ENCODE data around the gene CIPC.

The CIPC gene

DNA sequence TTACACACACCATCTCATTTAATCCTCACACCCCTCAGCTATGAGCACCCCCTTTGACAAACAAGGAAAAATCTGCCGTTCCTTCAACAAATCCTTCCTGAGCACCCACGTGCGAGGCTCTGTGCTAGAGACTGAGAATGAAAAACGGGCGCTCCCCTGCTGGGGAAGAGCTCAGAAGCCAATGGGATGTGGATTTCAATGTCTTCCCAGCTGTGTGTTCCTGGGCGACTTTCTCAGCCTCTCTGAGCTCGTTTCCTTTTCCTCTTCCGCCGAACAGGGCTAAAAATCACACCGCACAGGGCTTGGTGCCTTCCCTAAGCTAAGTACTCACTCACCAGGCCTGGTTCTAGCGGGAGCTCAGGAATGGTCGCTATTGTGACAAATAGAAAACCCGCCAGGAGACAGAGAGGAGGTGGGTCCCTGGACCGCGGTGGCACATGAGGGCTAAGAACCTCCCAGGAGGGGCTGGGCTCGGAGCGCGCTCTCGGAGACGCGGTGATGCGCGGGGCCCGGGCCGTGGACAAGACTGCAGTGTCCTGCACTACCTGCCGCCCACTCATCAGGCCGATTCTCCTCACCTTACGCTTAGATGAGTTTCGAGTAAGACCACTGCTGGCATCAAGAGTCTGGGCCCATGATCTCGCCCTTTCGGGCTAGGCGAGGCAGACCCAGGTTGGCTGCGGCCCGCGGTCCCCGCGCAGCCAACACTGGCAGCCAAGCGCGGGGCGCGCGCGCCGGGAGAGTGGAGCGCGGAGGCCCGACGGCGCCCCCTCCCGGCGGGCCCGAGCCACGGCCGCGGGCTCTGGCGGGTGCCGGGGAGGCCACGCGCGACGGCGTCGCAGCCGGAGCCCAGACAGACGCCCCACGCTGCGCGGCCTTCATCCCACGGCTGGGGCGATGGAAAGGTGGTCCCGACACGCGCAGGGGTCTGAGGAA lies 26.6 kb downstream of the CIPC start:
- Mint-ChIP-seq H3K27ac (no peak overlapping the region), H3K36me3 (peaks cover 6% of the 10 kb centered on the region), H3K4me3 (peak overlapping the region; percentile 65), H3K9me3 (no peaks in the 10 kb centered on the region), H3K4me1 (peaks cover 43% of the 10 kb centered on the region)
- peak; percentile 69 to 73 for DNase-seq (ENCODE audit: low spot score in 2 of 2)
- ATAC-seq: peak; percentile 80

- H3K27ac Mint-ChIP-seq: no peak overlapping the region
Measured at GRCh38 chr14:77125281-77125801, 27.3 kb downstream of the CIPC start.

GRCh38 chr14:77125823-77126325 lies 27.8 kb downstream of the CIPC start:
- no peak overlapping the region for H3K27ac Mint-ChIP-seq

More at GRCh38 chr14:77125281-77125801, 27.3 kb downstream of the CIPC start:
- Mint-ChIP-seq H3K4me1 (peaks cover 42% of the 10 kb centered on the region), H3K36me3 (peaks cover 6% of the 10 kb centered on the region), H3K9me3 (no peaks in the 10 kb centered on the region), H3K4me3 (peak overlapping the region; percentile 65)
- DNase-seq (ENCODE audit: low spot score in 2 of 2) (no peak), ATAC-seq (no peak)

DNA sequence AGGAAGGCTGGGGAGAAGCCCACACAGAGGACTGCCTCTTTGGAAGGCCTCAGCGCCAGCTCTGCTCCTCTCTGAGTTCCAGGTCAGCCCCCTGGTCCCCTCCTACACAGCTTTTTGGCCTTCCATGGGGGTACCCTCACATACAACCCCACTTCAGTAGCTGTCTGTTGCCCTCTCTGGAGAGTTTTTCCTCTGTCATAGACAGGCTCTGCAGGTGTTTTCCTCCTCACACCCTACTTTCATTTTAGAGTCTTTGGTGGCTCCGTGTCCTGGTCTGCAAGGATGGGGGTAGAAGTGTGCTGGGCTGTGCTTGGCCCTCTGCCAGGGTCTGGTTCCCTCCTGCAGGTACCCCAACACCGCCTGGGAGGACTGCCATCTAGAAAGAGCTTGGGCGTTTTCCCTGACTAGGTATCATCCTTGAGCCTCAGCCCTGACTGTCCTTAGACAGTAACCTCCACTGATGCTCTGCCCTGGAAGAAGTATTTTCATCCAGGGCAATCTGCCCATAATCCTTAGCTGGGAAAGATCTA lies 28.5 kb downstream of the CIPC start:
- Mint-ChIP-seq H3K4me1 (peaks cover 30% of the 10 kb centered on the region), H3K27ac (no peak overlapping the region), H3K4me3 (peak overlapping the region; percentile 65), H3K36me3 (no peaks in the 10 kb centered on the region), H3K9me3 (no peaks in the 10 kb centered on the region)
- ATAC-seq (no peak), DNase-seq (ENCODE audit: low spot score in 2 of 2) (no peak)

More at GRCh38 chr14:77125823-77126325, 27.8 kb downstream of the CIPC start:
- peak overlapping the region; percentile 65 for H3K4me3 Mint-ChIP-seq
- no peaks in the 10 kb centered on the region for H3K9me3 Mint-ChIP-seq
- H3K36me3 Mint-ChIP-seq: peaks cover 2% of the 10 kb centered on the region
- peaks cover 37% of the 10 kb centered on the region for H3K4me1 Mint-ChIP-seq
- DNase-seq (ENCODE audit: low spot score in 2 of 2): no peak
- no peak for ATAC-seq

- Mint-ChIP-seq H3K9me3 (no peaks in the 10 kb centered on the region), H3K4me3 (no peak overlapping the region), H3K4me1 (peaks cover 23% of the 10 kb centered on the region), H3K36me3 (no peaks in the 10 kb centered on the region), H3K27ac (no peak overlapping the region)
- DNase-seq (ENCODE audit: low spot score in 2 of 2): no peak
- ATAC-seq: no peak
Measured at GRCh38 chr14:77128414-77128891, 30.4 kb downstream of the CIPC start.

- DNase-seq (ENCODE audit: low spot score in 2 of 2): no peak
- H3K36me3 Mint-ChIP-seq: no peaks in the 10 kb centered on the region
Measured at GRCh38 chr14:77130386-77130785, 32.3 kb downstream of the CIPC start.

DNA sequence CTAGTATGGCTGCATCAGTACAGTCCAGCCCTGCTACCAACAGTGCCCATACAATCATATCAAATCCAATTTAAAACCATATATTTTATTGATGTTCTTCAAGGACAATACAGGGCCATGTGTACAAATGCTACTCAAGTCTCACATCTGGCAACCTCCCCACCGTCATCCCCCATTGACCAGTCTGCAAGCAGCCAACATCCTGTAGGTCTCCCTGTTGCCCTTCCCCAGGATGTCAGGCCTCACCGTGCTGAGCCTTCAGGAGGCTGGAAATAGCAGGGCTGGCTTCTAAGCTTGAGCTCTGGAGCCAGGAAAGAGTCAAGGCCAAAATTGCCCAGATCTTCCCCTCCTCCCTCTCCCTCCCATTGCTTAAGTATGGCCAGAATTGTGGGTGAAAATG lies 33.1 kb downstream of the CIPC start:
- no peak for DNase-seq (ENCODE audit: low spot score in 2 of 2)
- H3K36me3 Mint-ChIP-seq: no peaks in the 10 kb centered on the region
- H3K4me1 Mint-ChIP-seq: peaks cover 11% of the 10 kb centered on the region
- no peak overlapping the region for H3K27ac Mint-ChIP-seq
- H3K4me3 Mint-ChIP-seq: no peak overlapping the region
- ATAC-seq: no peak
- H3K9me3 Mint-ChIP-seq: no peaks in the 10 kb centered on the region

More at GRCh38 chr14:77130386-77130785, 32.3 kb downstream of the CIPC start:
- H3K4me1 Mint-ChIP-seq: peaks cover 16% of the 10 kb centered on the region
- ATAC-seq: no peak
- no peak overlapping the region for H3K4me3 Mint-ChIP-seq
- H3K27ac Mint-ChIP-seq: no peak overlapping the region
- H3K9me3 Mint-ChIP-seq: no peaks in the 10 kb centered on the region

DNA sequence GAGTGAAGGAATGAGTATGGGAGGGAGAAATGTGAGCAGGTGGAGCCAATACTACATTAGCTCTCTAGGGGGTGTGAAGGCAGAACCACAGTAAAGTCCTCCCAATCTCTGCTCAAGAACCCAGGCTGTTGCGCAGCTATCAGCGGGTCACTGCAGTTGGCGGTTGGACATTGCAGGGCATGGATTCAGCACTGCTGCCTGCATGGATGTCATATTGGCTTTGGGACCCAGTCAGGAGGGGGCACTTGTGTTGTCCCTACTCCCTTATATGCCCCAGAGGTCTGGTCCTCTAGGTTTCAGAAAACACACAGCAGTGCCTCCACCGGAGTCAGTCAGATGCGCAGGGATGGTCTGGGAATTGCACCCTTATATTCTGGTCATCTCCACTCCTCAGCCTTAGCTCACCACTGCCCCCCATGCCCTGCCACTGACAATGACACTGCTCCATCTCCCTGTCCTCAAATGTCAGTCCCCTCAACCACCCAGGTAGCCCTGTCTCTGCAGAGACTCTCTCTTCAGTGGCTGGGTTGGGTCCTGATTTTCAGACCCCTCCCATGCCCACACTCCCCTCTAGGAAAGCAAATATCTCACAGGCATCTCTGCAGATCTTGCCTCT lies 33.9 kb downstream of the CIPC start:
- Mint-ChIP-seq H3K4me1 (peaks cover 11% of the 10 kb centered on the region), H3K27ac (no peak overlapping the region)
- no peak for ATAC-seq

GRCh38 chr14:77133720-77134338 lies 35.8 kb downstream of the CIPC start:
- DNase-seq (ENCODE audit: low spot score in 2 of 2) (peak; percentile 38 to 76), ATAC-seq (peak; percentile 66)
- Mint-ChIP-seq H3K36me3 (no peaks in the 10 kb centered on the region), H3K4me3 (no peak overlapping the region), H3K27ac (no peak overlapping the region), H3K9me3 (no peaks in the 10 kb centered on the region), H3K4me1 (peaks cover 16% of the 10 kb centered on the region)

More for the DNA sequence above, 33.9 kb downstream of the CIPC start:
- Mint-ChIP-seq H3K36me3 (no peaks in the 10 kb centered on the region), H3K9me3 (no peaks in the 10 kb centered on the region), H3K4me3 (no peak overlapping the region)
- no peak for DNase-seq (ENCODE audit: low spot score in 2 of 2)

- DNase-seq (ENCODE audit: low spot score in 2 of 2): no peak
- Mint-ChIP-seq H3K4me1 (peaks cover 25% of the 10 kb centered on the region), H3K36me3 (no peaks in the 10 kb centered on the region), H3K9me3 (no peaks in the 10 kb centered on the region), H3K27ac (no peak overlapping the region), H3K4me3 (peak overlapping the region; percentile 50)
- ATAC-seq: no peak
Measured at GRCh38 chr14:77139022-77139421, 41.0 kb downstream of the CIPC start.

- Mint-ChIP-seq H3K4me3 (peak overlapping the region; percentile 50), H3K9me3 (no peaks in the 10 kb centered on the region), H3K4me1 (peaks cover 24% of the 10 kb centered on the region), H3K27ac (no peak overlapping the region), H3K36me3 (no peaks in the 10 kb centered on the region)
- ATAC-seq: peak; percentile 71
- DNase-seq (ENCODE audit: low spot score in 2 of 2): peak in 1 of 2 donors; percentile 73
Measured at GRCh38 chr14:77139540-77140358, 41.7 kb downstream of the CIPC start.

DNA sequence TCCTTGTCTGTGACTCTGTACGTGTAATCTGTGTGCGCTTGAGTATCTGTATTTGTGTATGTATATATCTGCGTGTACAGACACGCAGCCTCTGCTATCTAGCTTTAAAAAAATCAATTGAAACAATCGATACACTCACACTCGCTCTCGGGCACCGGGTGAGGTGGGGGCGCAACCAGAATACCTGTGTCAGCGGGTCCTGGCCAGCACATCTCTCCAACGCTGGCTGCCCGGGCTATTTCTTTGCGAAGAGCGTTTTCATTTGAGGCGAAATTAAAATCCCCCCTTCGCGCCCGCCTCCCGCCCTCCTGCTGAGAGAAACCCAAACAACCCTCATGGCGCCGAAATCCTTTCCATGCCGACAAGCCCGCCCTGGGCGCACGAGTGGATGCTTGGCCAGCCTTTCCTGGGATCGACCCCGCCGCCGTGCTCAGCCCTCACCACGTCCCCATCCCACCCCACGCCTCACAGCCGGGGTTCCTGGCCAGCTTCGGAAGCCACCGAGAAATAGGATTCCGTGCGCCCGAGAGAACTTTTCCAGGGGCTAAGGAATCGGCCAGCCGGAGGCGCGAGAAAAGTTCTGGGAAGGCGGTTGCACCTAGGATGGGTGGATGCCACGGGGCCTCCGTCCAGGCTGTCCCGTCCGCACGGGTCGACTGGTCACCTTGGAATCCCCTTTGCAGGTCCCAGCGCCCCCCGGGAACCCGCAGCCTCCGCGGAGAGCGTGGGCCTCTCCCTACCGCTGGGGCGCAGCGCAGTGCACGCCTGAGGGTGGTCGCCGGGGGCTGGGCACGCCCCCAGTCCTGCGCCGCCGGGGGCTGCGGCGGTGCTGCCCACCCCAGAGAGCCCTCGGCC lies 42.5 kb downstream of the CIPC start:
- peaks cover 24% of the 10 kb centered on the region for H3K4me1 Mint-ChIP-seq
- H3K4me3 Mint-ChIP-seq: peak overlapping the region; percentile 50
- DNase-seq (ENCODE audit: low spot score in 2 of 2) (no peak), ATAC-seq (no peak)
- no peaks in the 10 kb centered on the region for H3K9me3 Mint-ChIP-seq
- no peaks in the 10 kb centered on the region for H3K36me3 Mint-ChIP-seq
- H3K27ac Mint-ChIP-seq: no peak overlapping the region

GRCh38 chr14:77141214-77142004 lies 43.4 kb downstream of the CIPC start, which contains the start of gene ZDHHC22:
Gene ZDHHC22, minus strand, starts transcription at chr14:77141791. Its CDS starts 2,053 bp downstream, at chr14:77139738.
- no peak within 1 kb of the TSS for H3K27ac Mint-ChIP-seq
- H3K36me3 Mint-ChIP-seq: no peaks in the 10 kb centered on the region
- peak within 1 kb of the TSS; percentile 50 for H3K4me3 Mint-ChIP-seq
- ATAC-seq: peak; percentile 44
- no peak for DNase-seq (ENCODE audit: low spot score in 2 of 2)
- H3K4me1 Mint-ChIP-seq: peaks cover 24% of the 10 kb centered on the region
- H3K9me3 Mint-ChIP-seq: no peaks in the 10 kb centered on the region
